Measurements from ENCODE around the gene PRSS8.
"Not testable (repeated sequence)": the region's sequence is repeated elsewhere in the genome, so short reads cannot be mapped to it uniquely, and the experiment has no call there.

PRSS8 gene

GRCh38 chr16:31135535-31136286 lies at the start of gene PRSS8:
Gene PRSS8, minus strand, starts transcription at chr16:31135727. Its CDS starts 229 bp downstream, at chr16:31135498.
- DNase-seq (ENCODE audit: low spot score): peak; percentile 67

- DNase-seq (ENCODE audit: low spot score): no peak
Measured at GRCh38 chr16:31184888-31185287, 49.4 kb upstream of the PRSS8 start.

GRCh38 chr16:31183432-31184428 lies 48.2 kb upstream of the PRSS8 start:
- no peak for DNase-seq (ENCODE audit: low spot score)

- DNase-seq (ENCODE audit: low spot score): no peak
Measured at GRCh38 chr16:31182391-31182790, 46.9 kb upstream of the PRSS8 start.

- no peak for DNase-seq (ENCODE audit: low spot score)
Measured at GRCh38 chr16:31181102-31181830, 45.7 kb upstream of the PRSS8 start.

DNA sequence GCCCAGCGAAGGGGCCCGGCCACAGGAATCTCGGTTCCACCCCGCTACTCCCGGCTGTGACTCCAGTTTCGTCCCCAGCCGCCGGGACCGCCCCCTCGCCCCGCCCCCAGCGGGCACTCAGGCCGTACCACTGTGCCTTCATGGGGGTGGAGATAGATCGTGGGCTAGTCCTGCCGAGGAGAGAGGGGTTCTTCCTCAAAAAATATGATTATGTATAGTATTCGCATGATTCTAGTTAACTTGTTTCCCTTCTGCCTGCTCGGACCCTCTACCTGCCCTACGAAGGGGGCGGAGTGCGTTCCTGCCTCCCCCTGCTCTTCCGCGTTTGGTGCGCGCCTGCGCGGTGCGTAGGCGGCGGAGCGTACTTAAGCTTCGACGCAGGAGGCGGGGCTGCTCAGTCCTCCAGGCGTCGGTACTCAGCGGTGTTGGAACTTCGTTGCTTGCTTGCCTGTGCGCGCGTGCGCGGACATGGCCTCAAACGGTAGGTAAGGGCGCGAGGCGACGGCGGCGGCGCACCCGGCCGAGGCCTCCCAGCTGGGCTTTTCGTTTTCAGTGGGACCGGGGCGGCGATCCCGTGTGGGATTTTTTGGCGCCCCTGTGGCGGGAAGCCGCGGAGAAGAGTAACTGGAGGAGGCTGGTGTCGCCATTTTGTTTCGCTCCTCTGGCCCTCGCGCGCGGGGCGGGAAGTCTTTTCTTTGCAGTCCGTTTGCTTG lies 44.4 kb upstream of the PRSS8 start, which contains the start of gene FUS:
Gene FUS, plus strand, starts transcription at position 393 of the 713 bp plus-strand sequence. Its CDS starts 76 bp downstream, at position 469.
- peak; percentile 97 for DNase-seq (ENCODE audit: low spot score)

DNA sequence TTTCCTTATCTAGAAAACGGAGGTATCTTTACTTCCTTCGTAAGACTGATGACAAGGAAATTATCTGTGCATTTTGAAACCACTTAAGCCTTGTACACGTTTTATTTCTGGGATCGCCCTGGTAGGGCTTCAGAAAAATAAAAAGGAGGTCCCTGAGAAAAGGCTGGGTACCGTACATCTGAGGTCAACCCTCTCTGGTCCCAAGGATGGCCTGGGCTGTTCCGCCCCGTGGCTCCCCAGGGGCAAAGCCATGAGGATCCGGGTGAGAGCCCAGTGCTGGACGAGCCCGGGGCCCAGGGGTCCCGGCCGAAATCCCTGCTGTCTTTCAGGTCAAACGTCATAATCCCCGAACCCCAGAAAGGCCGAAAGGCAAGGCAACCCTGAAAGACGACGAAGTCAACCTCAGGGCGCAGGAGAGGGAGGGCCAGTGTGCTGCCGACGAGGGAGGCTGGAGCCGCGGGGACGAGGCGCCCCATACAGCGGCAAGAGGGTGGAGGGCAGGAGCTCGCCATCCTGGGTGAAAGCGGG lies 43.8 kb upstream of the PRSS8 start:
- no peak for DNase-seq (ENCODE audit: low spot score)

GRCh38 chr16:31177136-31177535 lies 41.6 kb upstream of the PRSS8 start:
- DNase-seq (ENCODE audit: low spot score): no peak

DNA sequence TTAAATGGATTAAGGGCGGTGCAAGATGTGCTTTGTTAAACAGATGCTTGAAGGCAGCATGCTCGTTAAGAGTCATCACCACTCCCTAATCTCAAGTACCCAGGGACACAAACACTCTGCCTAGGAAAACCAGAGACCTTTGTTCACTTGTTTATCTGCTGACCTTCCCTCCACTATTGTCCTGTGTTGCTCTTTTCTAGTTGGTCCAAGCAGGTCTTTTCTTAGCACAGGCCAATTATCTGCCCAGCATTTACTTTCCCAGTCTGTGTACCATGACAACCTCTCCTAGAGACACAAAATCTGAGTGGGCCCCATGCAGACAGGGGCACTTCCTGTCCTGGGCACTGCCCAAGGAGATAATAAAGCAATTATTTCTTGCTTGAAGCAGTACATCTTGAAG lies 34.5 kb upstream of the PRSS8 start:
- not testable (repeated sequence) for DNase-seq (ENCODE audit: low spot score)

GRCh38 chr16:31168848-31169247 lies 33.3 kb upstream of the PRSS8 start:
- no peak for DNase-seq (ENCODE audit: low spot score)

GRCh38 chr16:31167315-31167714 lies 31.8 kb upstream of the PRSS8 start:
- no peak for DNase-seq (ENCODE audit: low spot score)

DNA sequence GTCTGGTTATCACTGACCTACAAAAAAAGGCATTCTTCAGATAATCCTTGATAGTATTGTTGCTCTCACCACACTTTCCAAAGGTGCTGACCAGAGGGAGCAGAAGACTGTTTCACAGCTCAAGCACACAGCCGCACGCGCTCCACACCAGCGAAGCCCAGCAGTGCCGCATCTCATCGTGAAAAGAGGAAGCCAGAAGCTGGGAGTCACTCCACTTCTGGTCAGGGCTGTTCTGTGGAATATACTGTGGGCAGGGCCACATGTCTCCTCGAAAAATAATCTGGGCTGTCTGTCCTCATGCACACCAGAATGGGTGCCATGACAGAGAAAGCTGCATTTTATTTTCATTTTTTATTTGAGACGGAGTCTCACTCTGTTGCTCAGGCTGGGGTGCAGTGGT lies 21.6 kb upstream of the PRSS8 start:
- no peak for DNase-seq (ENCODE audit: low spot score)

- not testable (repeated sequence) for DNase-seq (ENCODE audit: low spot score)
Measured at GRCh38 chr16:31150976-31151375, 15.4 kb upstream of the PRSS8 start.

DNA sequence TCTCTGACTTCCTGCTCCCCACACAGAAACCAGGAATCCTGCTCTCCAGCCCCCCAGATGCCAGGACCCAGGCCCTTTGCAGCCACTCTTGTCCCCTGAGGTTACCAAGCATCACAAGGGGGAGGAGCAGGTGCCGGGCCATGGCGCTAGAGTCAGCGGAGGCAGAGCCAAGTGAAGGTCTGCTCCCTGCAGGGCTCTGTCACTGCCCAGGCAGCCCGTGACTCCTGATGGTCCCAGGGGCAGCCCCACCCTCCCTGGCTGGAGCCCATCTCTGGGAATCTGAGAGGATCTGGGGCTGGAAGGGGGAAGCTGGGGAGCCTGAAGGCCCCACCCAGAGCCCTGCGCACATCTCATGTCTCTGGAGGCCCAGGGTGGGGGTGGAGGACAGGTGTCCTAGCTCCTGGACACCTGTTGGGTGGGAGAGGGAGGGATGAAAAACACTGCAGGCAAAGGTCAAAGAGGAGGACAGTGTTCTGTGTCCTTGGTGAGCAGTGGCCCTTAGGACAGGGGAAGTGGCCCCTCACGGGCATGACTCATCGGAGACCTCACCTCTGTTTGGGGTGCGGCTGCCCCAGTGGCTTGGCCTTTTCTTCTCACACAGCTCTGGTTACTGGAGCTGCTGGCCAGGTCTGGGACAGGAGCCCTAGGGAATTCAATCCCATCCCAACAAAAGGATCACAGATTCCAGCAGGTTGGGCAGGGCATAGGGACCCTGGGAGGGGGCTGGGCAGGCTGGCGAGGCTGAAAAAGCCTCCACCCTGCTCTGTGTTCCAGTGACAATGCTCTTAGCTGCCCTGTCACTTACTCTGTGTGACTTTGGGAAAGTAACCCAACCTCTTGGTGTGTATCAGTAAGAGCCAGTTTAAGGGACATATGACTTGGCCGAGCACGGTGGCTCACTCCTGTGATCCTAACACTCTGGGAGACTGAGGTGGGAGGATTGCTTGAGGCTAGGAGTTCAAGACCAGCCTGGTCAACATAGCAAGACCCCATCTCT lies 14.7 kb upstream of the PRSS8 start, which contains the start of gene PRSS36:
Gene PRSS36, minus strand, starts transcription at position 173 of the 997 bp plus-strand sequence. Its CDS starts 31 bp downstream, at position 142.
- DNase-seq (ENCODE audit: low spot score): peak; percentile 5

- no peak for DNase-seq (ENCODE audit: low spot score)
Measured at GRCh38 chr16:31149332-31149731, 13.8 kb upstream of the PRSS8 start.

GRCh38 chr16:31148896-31149295 lies 13.4 kb upstream of the PRSS8 start:
- DNase-seq (ENCODE audit: low spot score): peak; percentile 10

DNA sequence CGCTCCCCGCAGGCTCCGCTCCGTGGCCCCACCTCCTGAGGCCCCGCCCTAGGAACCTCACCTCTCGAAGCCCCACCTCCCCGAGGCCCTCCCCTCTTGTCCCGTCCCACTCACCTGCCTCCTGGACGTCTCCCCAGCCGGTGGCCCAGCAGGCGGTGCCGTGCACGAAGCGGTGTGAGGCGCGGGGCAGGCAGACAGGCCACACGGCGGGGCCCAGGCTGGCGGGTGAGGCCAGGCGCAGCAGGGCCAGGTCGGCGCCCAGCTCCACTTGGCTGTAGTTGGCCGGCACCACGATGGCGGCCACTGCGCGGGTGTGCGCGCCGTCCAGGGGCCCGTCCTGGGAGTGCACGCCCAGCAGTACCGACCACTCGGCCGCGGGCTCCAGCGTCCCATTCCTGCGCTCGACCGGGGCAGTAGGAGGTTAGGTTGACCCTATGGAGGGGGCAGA lies 12.8 kb upstream of the PRSS8 start:
- DNase-seq (ENCODE audit: low spot score): peak; percentile 82

- DNase-seq (ENCODE audit: low spot score): no peak
Measured at GRCh38 chr16:31147574-31147973, 12.0 kb upstream of the PRSS8 start.

DNA sequence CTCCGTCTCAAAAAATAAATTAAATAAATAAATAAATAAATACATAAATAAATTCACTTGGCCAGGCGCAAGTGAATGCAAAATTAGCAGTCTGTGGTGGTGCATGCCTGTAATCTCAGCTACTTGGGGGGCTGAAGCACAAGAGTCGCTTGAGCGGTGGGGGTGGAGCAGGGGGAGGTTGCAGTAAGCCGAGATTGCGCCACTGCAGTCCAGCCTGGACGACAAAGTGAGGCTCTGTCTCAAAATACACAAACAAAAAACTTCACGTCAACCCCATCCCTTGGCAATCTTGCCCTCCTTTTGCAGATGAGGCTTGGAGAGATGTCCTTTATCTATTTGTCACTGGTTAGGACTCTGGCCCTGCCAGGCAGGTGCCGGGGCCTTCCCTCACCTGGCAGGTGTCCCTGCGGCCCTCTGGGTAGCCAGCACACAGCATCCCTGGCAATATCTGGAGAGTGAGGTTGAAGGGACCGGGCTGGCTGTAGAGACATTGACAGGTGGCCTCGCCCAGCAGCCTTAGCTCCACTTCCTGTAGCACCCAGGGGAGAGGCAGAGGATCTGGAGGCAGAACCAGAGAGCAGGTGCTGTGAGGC lies 10.0 kb upstream of the PRSS8 start:
- no peak for DNase-seq (ENCODE audit: low spot score)

All from iPS-NIHi11 (cell line).